Measurements from ENCODE around the gene DLX5.

DNA sequence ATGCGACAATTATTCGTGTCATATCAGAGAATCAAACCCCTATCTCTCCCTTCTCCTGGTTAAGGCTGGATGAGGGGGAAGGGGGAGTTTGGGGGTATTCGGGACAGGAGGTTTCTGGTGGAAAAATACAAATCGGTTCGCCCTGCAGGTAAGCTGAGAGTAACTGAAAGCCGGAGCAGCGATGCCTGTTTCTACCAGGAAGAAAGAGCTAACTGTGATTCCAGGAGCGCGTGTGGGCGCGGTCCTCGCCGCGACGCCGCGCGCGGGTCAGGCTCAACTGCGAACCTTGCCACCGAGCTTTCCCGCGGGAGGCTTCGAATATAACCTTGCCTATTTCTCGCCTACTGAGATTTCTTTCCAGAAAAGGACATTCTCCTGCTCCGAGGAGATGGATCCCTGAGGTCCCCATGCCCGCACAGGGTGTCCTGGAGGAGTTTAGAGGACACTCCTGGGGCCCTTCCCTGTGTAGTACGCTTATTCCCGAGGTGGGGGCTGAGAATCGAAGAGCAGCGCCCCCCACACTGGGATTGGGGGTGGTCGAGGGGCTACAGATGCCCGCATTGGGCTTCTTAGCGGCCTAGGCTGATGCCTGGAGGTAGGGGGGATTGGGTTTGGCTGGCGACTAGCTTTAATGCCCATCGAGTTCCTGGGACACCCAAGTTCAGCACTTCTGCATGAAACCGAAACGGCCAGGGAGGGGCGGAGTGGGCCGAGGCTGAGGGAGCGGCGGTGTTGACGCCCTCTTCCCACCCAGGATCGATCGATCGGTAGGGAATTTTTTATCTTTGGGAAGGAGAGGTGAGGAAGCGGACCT is 32.2 kb downstream of the DLX5 start:
- no peak for TF ChIP-seq E2F4 (CRISPR knock-in tag; IDR thresholded peaks at IDR 0.05; ENCODE audit: borderline replicate concordance, low read depth)
- no peak for TF ChIP-seq MXD4 (CRISPR knock-in tag; IDR thresholded peaks at IDR 0.05; ENCODE audit: borderline replicate concordance)
- TF ChIP-seq, protein P1, sequence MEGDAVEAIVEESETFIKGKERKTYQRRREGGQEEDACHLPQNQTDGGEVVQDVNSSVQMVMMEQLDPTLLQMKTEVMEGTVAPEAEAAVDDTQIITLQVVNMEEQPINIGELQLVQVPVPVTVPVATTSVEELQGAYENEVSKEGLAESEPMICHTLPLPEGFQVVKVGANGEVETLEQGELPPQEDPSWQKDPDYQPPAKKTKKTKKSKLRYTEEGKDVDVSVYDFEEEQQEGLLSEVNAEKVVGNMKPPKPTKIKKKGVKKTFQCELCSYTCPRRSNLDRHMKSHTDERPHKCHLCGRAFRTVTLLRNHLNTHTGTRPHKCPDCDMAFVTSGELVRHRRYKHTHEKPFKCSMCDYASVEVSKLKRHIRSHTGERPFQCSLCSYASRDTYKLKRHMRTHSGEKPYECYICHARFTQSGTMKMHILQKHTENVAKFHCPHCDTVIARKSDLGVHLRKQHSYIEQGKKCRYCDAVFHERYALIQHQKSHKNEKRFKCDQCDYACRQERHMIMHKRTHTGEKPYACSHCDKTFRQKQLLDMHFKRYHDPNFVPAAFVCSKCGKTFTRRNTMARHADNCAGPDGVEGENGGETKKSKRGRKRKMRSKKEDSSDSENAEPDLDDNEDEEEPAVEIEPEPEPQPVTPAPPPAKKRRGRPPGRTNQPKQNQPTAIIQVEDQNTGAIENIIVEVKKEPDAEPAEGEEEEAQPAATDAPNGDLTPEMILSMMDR (IDR thresholded peaks at IDR 0.05), result no peak
- TF ChIP-seq, protein P2, sequence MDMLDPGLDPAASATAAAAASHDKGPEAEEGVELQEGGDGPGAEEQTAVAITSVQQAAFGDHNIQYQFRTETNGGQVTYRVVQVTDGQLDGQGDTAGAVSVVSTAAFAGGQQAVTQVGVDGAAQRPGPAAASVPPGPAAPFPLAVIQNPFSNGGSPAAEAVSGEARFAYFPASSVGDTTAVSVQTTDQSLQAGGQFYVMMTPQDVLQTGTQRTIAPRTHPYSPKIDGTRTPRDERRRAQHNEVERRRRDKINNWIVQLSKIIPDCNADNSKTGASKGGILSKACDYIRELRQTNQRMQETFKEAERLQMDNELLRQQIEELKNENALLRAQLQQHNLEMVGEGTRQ (CRISPR knock-in tag; IDR thresholded peaks at IDR 0.05), result no peak
- TF ChIP-seq FOXP1 (CRISPR knock-in tag; IDR thresholded peaks at IDR 0.05; ENCODE audit: borderline replicate concordance), result no peak
